Thyroid gland (tissue), 4 donors: ENCODE data around the gene SCYGR2. TPM values are rescaled to one million over a fixed set of nuclear protein-coding genes. Genes with fewer than 3 reads are reported as not detected.

Experiments used
- DNase-seq, 2 donors: peaks; one replicate each; pipeline ENCODE4 v3.0.0-alpha.2; 2019
- H3K27ac ChIP-seq, 3 donors: fragments of 200-600 bp; sonication (generic); 1 replicate in 2 of 3; 2 replicates in 1 of 3; pipeline ENCODE4 v1.5.1; 2016 to 2019; ENCODE audit warnings: mild to moderate bottlenecking in 1 of 3, moderate library complexity in 1 of 3
- H3K27me3 ChIP-seq: fragments of 200-600 bp; sonication (generic); one replicate; pipeline ENCODE4 v1.5.1; 2019
- H3K36me3 ChIP-seq, 2 donors: fragments of 200-600 bp; sonication (generic); one replicate each; pipeline ENCODE4 v1.5.1; 2016 to 2019
- H3K4me1 ChIP-seq, 2 donors: fragments of 200-600 bp; sonication (generic); one replicate each; pipeline ENCODE4 v1.5.1; 2017 to 2019
- H3K4me3 ChIP-seq, 3 donors: fragments of 200-600 bp; sonication (generic); replicated peaks in 1 of 3; 1 replicate in 2 of 3; 2 replicates in 1 of 3; pipeline ENCODE4 v1.5.1; 2016; ENCODE audit warnings: mild to moderate bottlenecking in 1 of 3
- H3K9me3 ChIP-seq: fragments of 200-600 bp; sonication (generic); one replicate; pipeline ENCODE4 v1.5.1; 2017
- CTCF ChIP-seq, 6 experiments: fragments of 200-600 bp in 3 of 6; fragments of 450-650 bp in 3 of 6; sonication (generic) in 3 of 6; IDR thresholded peaks; one replicate each; pipeline ENCODE4 v1.5.1; 2016 to 2019; ENCODE audit warnings: antibody characterized with exemption in 6 of 6, mild to moderate bottlenecking in 2 of 6, inconsistent platforms in 1 of 6, moderate library complexity in 1 of 6
- POLR2A ChIP-seq, 2 donors: fragments of 450-650 bp; IDR thresholded peaks; one replicate each; pipeline ENCODE4 v1.6.1; 2017; ENCODE audit warnings: antibody characterized with exemption in 2 of 2, mild to moderate bottlenecking in 2 of 2, moderate library complexity in 1 of 2
- WGBS, 2 donors: methylation state at CpG; one replicate each; pipeline ENCODE4 v1.1.5; 2017; 5-methylcytosine and 5-hydroxymethylcytosine counted together
- intact Hi-C: fragments of 100-400 bp; cut with DNase I; formaldehyde crosslinking; loops from one replicate; pipeline ENCODE4 v1.15.1; 2023
- total RNA-seq, 4 donors: library from RNA; depleted of rRNA; stranded (reverse); fragments of >200 nt; gene quantifications; one replicate each; pipeline ENCODE4 v1.2.3, GENCODE V29; 2016

SCYGR2 gene
- total RNA-seq, 4 donors from 2014 or later, result not detected

GRCh38 chr2:227632827-227633226, 34.1 kb downstream of the SCYGR2 start:
- H3K27ac ChIP-seq, result no peak overlapping the region
- no peaks in the 10 kb centered on the region for H3K27me3 ChIP-seq
- WGBS, 2 donors, result 84 to 90% methylated on average over 6 of the region's 6 CpGs
- H3K4me1 ChIP-seq, result no peaks in the 10 kb centered on the region
- DNase-seq, result no peak
- no peaks in the 10 kb centered on the region for H3K9me3 ChIP-seq
- intact Hi-C loops, result no loop called here
- no peaks in the 10 kb centered on the region for H3K36me3 ChIP-seq
- TF ChIP-seq CTCF (IDR thresholded peaks at IDR 0.05), result no peak
- TF ChIP-seq POLR2A (IDR thresholded peaks at IDR 0.05), result no peak
- H3K4me3 ChIP-seq, result no peak overlapping the region

GRCh38 chr2:227634201-227634600, 35.5 kb downstream of the SCYGR2 start:
- Histone ChIP-seq H3K27me3 (no peaks in the 10 kb centered on the region), H3K36me3 (no peaks in the 10 kb centered on the region), H3K9me3 (no peaks in the 10 kb centered on the region), H3K27ac (no peak overlapping the region), H3K4me1 (no peaks in the 10 kb centered on the region), H3K4me3 (no peak overlapping the region)
- DNase-seq, result no peak
- intact Hi-C loops, result no loop called here
- 72 to 79% methylated on average over 3 of the region's 3 CpGs for WGBS, 2 donors
- TF ChIP-seq POLR2A (IDR thresholded peaks at IDR 0.05) (no peak), CTCF (IDR thresholded peaks at IDR 0.05) (no peak)

GRCh38 chr2:227642656-227643055, 44.0 kb downstream of the SCYGR2 start:
- H3K36me3 ChIP-seq, result no peaks in the 10 kb centered on the region
- no peaks in the 10 kb centered on the region for H3K9me3 ChIP-seq
- no peak overlapping the region for H3K27ac ChIP-seq
- no peak overlapping the region for H3K4me3 ChIP-seq
- no peaks in the 10 kb centered on the region for H3K4me1 ChIP-seq
- TF ChIP-seq CTCF (IDR thresholded peaks at IDR 0.05) (no peak), POLR2A (IDR thresholded peaks at IDR 0.05) (no peak)
- DNase-seq, result no peak
- 19 to 31% methylated on average over 2 of the region's 2 CpGs for WGBS, 2 donors
- H3K27me3 ChIP-seq, result no peaks in the 10 kb centered on the region
- intact Hi-C loops, result no loop called here

GRCh38 chr2:227643990-227644551, 45.4 kb downstream of the SCYGR2 start:
- H3K36me3 ChIP-seq, result no peaks in the 10 kb centered on the region
- no peaks in the 10 kb centered on the region for H3K9me3 ChIP-seq
- no peak for TF ChIP-seq CTCF (IDR thresholded peaks at IDR 0.05)
- no peak for TF ChIP-seq POLR2A (IDR thresholded peaks at IDR 0.05)
- no peaks in the 10 kb centered on the region for H3K27me3 ChIP-seq
- intact Hi-C loops, result no loop called here
- 73 to 84% methylated on average over 5 of the region's 5 CpGs for WGBS, 2 donors
- H3K27ac ChIP-seq, result no peak overlapping the region
- no peaks in the 10 kb centered on the region for H3K4me1 ChIP-seq
- H3K4me3 ChIP-seq, result no peak overlapping the region
- DNase-seq, result no peak

Other genes starting within 250 kb of the SCYGR2 start
- gene TM4SF20, start 219.6 kb upstream of the SCYGR2 start, total RNA-seq, result not detected
- gene SCYGR1, start 210.9 kb upstream of the SCYGR2 start, total RNA-seq, result not detected
- gene AGFG1, start 126.7 kb upstream of the SCYGR2 start, total RNA-seq, result 10 to 100 TPM; 50.0 to 69.2 (median 58.9) TPM
- gene SCYGR3, start 15.9 kb downstream of the SCYGR2 start, total RNA-seq, result not detected
- not detected for gene SCYGR4, start 18.6 kb downstream of the SCYGR2 start, total RNA-seq
- gene SCYGR5, start 67.9 kb downstream of the SCYGR2 start, total RNA-seq, result not detected
- gene SLC19A3, start 119.1 kb downstream of the SCYGR2 start, total RNA-seq, result 1 to 10 TPM in 1 of 4 donors, under 1 TPM in 3; 0.79 to 2.6 (median 0.86) TPM
- not detected for gene SCYGR6, start 125.9 kb downstream of the SCYGR2 start, total RNA-seq
- gene SCYGR7, start 129.4 kb downstream of the SCYGR2 start, total RNA-seq, result not detected
- gene SCYGR8, start 147.0 kb downstream of the SCYGR2 start, total RNA-seq, result not detected
- not detected for gene CCL20, start 214.9 kb downstream of the SCYGR2 start, total RNA-seq